Karpas-422 (cell line): ENCODE data around the gene BIRC5. TPM values are rescaled to one million over a fixed set of nuclear protein-coding genes. Genes with fewer than 3 reads are reported as not detected.
"Not testable (repeated sequence)": the region's sequence is repeated elsewhere in the genome, so short reads cannot be mapped to it uniquely, and the experiment has no call there.

Source experiments
- DNase-seq: peaks from one replicate; pipeline ENCODE4 v3.0.0-alpha.2; 2015
- H2AFZ ChIP-seq: fragments of 200-600 bp; sonication (generic); 2 replicates; pipeline ENCODE4 v1.6.1; 2014; ENCODE audit warnings: antibody characterized with exemption, low read length, mixed read lengths
- H3K27ac ChIP-seq: fragments of 200-600 bp; sonication (generic); 2 replicates; pipeline ENCODE4 v1.5.1; 2014; ENCODE audit warnings: mild to moderate bottlenecking, low read length, moderate library complexity
- H3K27me3 ChIP-seq: fragments of 200-600 bp; sonication (generic); 2 replicates; pipeline ENCODE4 v1.6.1; 2014; ENCODE audit warnings: low read length, mixed read lengths
- H3K36me3 ChIP-seq: fragments of 200-600 bp; sonication (generic); 2 replicates; pipeline ENCODE4 v1.6.1; 2014; ENCODE audit warnings: low read length, mixed read lengths; ENCODE audit not compliant: insufficient read depth
- H3K4me1 ChIP-seq: fragments of 200-600 bp; sonication (generic); 2 replicates; pipeline ENCODE4 v1.6.1; 2014; ENCODE audit warnings: mild to moderate bottlenecking, low read length, mixed read lengths
- H3K4me2 ChIP-seq: fragments of 200-600 bp; sonication (generic); 2 replicates; pipeline ENCODE4 v1.6.1; 2014; ENCODE audit warnings: low read length, low read depth, mild to moderate bottlenecking; ENCODE audit not compliant: poor library complexity, severe bottlenecking
- H3K4me3 ChIP-seq: fragments of 200-600 bp; sonication (generic); 2 replicates; pipeline ENCODE4 v1.5.1; 2014; ENCODE audit warnings: mild to moderate bottlenecking, antibody characterized with exemption, low read length, mixed read lengths
- H3K79me2 ChIP-seq: fragments of 200-600 bp; sonication (generic); 2 replicates; pipeline ENCODE4 v1.6.1; 2014; ENCODE audit warnings: mild to moderate bottlenecking, low read length, mixed read lengths
- H3K9ac ChIP-seq: fragments of 200-600 bp; sonication (generic); 2 replicates; pipeline ENCODE4 v1.6.0; 2014; ENCODE audit warnings: low read length
- H3K9me2 ChIP-seq: fragments of 200-600 bp; sonication (generic), shearing (Covaris generic); replicated peaks from 2 replicates; pipeline ENCODE4 v1.6.0; 2014; ENCODE audit warnings: mild to moderate bottlenecking, low read length, moderate library complexity; ENCODE audit not compliant: insufficient read depth
- H3K9me3 ChIP-seq: fragments of 300-700, 200-600 bp; sonication (generic); 2 replicates; pipeline ENCODE4 v1.6.1; 2014; ENCODE audit warnings: low read length, mixed read lengths
- H4K20me1 ChIP-seq: fragments of 200-600 bp; sonication (generic); 2 replicates; pipeline ENCODE4 v1.6.1; 2014; ENCODE audit warnings: mild to moderate bottlenecking, antibody characterized with exemption, low read length, low read depth; ENCODE audit not compliant: insufficient read depth
- total RNA-seq: library from RNA; depleted of rRNA; stranded (reverse); fragments of >200 nt; shearing (Covaris generic); gene quantifications from 2 replicates; pipeline ENCODE4 v1.2.3, GENCODE V29; 2014; ENCODE audit warnings: low replicate concordance

The BIRC5 gene
- total RNA-seq, 1 experiment from 2014 or later = 45.4 TPM

- Histone ChIP-seq H3K79me2 (no peaks in the 10 kb centered on the region), H3K27me3 (no peaks in the 10 kb centered on the region), H3K36me3 (no peaks in the 10 kb centered on the region), H4K20me1 (no peaks in the 10 kb centered on the region), H3K4me2 (no peak within 1 kb of the TSS), H3K4me1 (no peaks in the 10 kb centered on the region), H3K9me3 (no peaks in the 10 kb centered on the region), H3K4me3 (no peak within 1 kb of the TSS), H3K9me2 (no peaks in the 10 kb centered on the region), H3K27ac (no peak within 1 kb of the TSS), H2AFZ (no peak within 1 kb of the TSS), H3K9ac (no peak within 1 kb of the TSS)
- no peak for DNase-seq
Observed at GRCh38 chr17:78230996-78231935, 17.2 kb downstream of the BIRC5 start, which contains the start of gene TMEM235. Gene TMEM235 (plus strand): TSS chr17:78231631. CDS start chr17:78232024, 393 bp downstream.

- H3K9ac ChIP-seq = no peak overlapping the region
Observed at GRCh38 chr17:78231991-78232858, 18.2 kb downstream of the BIRC5 start.

GRCh38 chr17:78232859-78233173, 18.8 kb downstream of the BIRC5 start:
- H3K4me3 ChIP-seq = no peak overlapping the region
- no peak for DNase-seq
- H3K27ac ChIP-seq = no peak overlapping the region
- H4K20me1 ChIP-seq = no peaks in the 10 kb centered on the region
- H3K4me1 ChIP-seq = no peaks in the 10 kb centered on the region
- H3K27me3 ChIP-seq = no peaks in the 10 kb centered on the region
- H3K79me2 ChIP-seq = no peaks in the 10 kb centered on the region
- H3K36me3 ChIP-seq = no peaks in the 10 kb centered on the region
- no peak overlapping the region for H3K9ac ChIP-seq
- no peak overlapping the region for H3K4me2 ChIP-seq
- H3K9me3 ChIP-seq = no peaks in the 10 kb centered on the region
- no peak overlapping the region for H2AFZ ChIP-seq
- no peaks in the 10 kb centered on the region for H3K9me2 ChIP-seq

More at GRCh38 chr17:78231991-78232858, 18.2 kb downstream of the BIRC5 start:
- no peaks in the 10 kb centered on the region for H3K4me1 ChIP-seq
- no peaks in the 10 kb centered on the region for H3K9me2 ChIP-seq
- no peak overlapping the region for H2AFZ ChIP-seq
- H3K79me2 ChIP-seq = no peaks in the 10 kb centered on the region
- H3K4me3 ChIP-seq = no peak overlapping the region
- H3K9me3 ChIP-seq = no peaks in the 10 kb centered on the region
- H3K27ac ChIP-seq = no peak overlapping the region
- no peaks in the 10 kb centered on the region for H3K36me3 ChIP-seq
- H3K4me2 ChIP-seq = no peak overlapping the region
- DNase-seq = no peak
- H4K20me1 ChIP-seq = no peaks in the 10 kb centered on the region
- H3K27me3 ChIP-seq = no peaks in the 10 kb centered on the region

GRCh38 chr17:78233678-78234077, 19.6 kb downstream of the BIRC5 start:
- Histone ChIP-seq H2AFZ (no peak overlapping the region), H3K9ac (no peak overlapping the region), H3K36me3 (no peaks in the 10 kb centered on the region), H3K4me2 (no peak overlapping the region), H3K27ac (no peak overlapping the region), H3K79me2 (no peaks in the 10 kb centered on the region), H4K20me1 (no peaks in the 10 kb centered on the region), H3K9me3 (no peaks in the 10 kb centered on the region), H3K4me1 (no peaks in the 10 kb centered on the region), H3K27me3 (no peaks in the 10 kb centered on the region), H3K9me2 (no peaks in the 10 kb centered on the region), H3K4me3 (no peak overlapping the region)
- no peak for DNase-seq

- Histone ChIP-seq H3K9me2 (no peaks in the 10 kb centered on the region), H3K9me3 (no peaks in the 10 kb centered on the region), H3K9ac (no peak overlapping the region), H4K20me1 (no peaks in the 10 kb centered on the region), H3K79me2 (no peaks in the 10 kb centered on the region), H3K27me3 (no peaks in the 10 kb centered on the region), H2AFZ (no peak overlapping the region), H3K4me2 (no peak overlapping the region), H3K4me1 (peaks cover 6% of the 10 kb centered on the region), H3K4me3 (no peak overlapping the region), H3K27ac (no peak overlapping the region), H3K36me3 (no peaks in the 10 kb centered on the region)
- DNase-seq = no peak
Observed at GRCh38 chr17:78234261-78234865, 20.3 kb downstream of the BIRC5 start.

- H3K4me1 ChIP-seq, H2AFZ ChIP-seq, H3K36me3 ChIP-seq, H3K9me3 ChIP-seq, H3K9me2 ChIP-seq, H3K9ac ChIP-seq, H4K20me1 ChIP-seq, H3K4me3 ChIP-seq, H3K79me2 ChIP-seq, H3K4me2 ChIP-seq, H3K27ac ChIP-seq, H3K27me3 ChIP-seq, DNase-seq: not testable (repeated sequence)
Observed at GRCh38 chr17:78235022-78235421, 21.0 kb downstream of the BIRC5 start.

DNA sequence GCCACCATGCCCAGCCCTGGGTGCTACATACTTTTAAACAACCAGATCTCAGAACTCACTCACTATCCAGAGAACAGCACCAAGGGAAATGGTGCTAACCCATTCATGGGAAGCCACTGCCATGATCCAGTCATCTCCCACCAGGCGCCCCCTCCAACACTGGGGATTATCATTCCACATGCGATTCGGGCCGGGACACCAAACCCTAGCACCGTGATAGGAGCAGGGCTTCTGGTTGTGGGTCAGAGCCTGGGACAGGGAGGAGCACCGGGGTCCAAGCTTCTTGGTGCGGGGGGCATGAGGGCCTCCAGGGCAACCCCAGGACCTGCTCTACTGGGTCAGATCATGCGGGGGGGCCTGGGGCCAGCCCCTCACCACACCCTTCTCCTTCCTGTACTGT, 21.8 kb downstream of the BIRC5 start:
- Histone ChIP-seq H3K9me2 (no peaks in the 10 kb centered on the region), H4K20me1 (no peaks in the 10 kb centered on the region), H3K4me3 (no peak overlapping the region), H3K9me3 (no peaks in the 10 kb centered on the region), H3K36me3 (no peaks in the 10 kb centered on the region), H3K27ac (no peak overlapping the region), H3K9ac (no peak overlapping the region), H3K79me2 (no peaks in the 10 kb centered on the region), H3K4me1 (peaks cover 7% of the 10 kb centered on the region), H3K27me3 (no peaks in the 10 kb centered on the region), H3K4me2 (no peak overlapping the region), H2AFZ (no peak overlapping the region)
- DNase-seq = no peak
